Activated CD4-positive, alpha-beta T cell treated with anti-CD3 and anti-CD28 coated beads, Interleukin-2, amount 50 U/mL, for 24 hours (primary cell): ENCODE data around the gene ZSCAN5A.
"Not testable (repeated sequence)": the region's sequence is repeated elsewhere in the genome, so short reads cannot be mapped to it uniquely, and the experiment has no call there.

Experiments
- DNase-seq, 2 donors: peaks; one replicate each; pipeline ENCODE4 v3.0.0-alpha.2; 2020; ENCODE audit warnings: low read depth in 1 of 2, low spot score in 1 of 2

Gene ZSCAN5A

GRCh38 chr19:56217039-56217949, 97.3 kb downstream of the ZSCAN5A start:
- no peak for DNase-seq

GRCh38 chr19:56211718-56212117, 102.9 kb downstream of the ZSCAN5A start:
- no peak for DNase-seq

- DNase-seq, result not testable (repeated sequence)
Measured at GRCh38 chr19:56210036-56210435, 104.6 kb downstream of the ZSCAN5A start.

- no peak for DNase-seq
Measured at GRCh38 chr19:56209091-56209490, 105.5 kb downstream of the ZSCAN5A start.

GRCh38 chr19:56207581-56207980, 107.1 kb downstream of the ZSCAN5A start:
- not testable (repeated sequence) for DNase-seq

GRCh38 chr19:56201973-56202372, 112.7 kb downstream of the ZSCAN5A start, which contains the start of gene ZSCAN5C:
Gene ZSCAN5C (plus strand): TSS chr19:56202273. CDS start chr19:56205914, 3,641 bp downstream.
- no peak for DNase-seq

- DNase-seq, result no peak
Measured at GRCh38 chr19:56199687-56200086, 115.0 kb downstream of the ZSCAN5A start.

GRCh38 chr19:56197646-56198045, 117.0 kb downstream of the ZSCAN5A start, which contains the start of gene ZSCAN5B:
Gene ZSCAN5B (minus strand): TSS chr19:56197783. CDS start chr19:56193052, 4,731 bp downstream.
- not testable (repeated sequence) for DNase-seq

- DNase-seq, result no peak
Measured at GRCh38 chr19:56193981-56194640, 120.5 kb downstream of the ZSCAN5A start.

- no peak for DNase-seq
Measured at GRCh38 chr19:56191711-56192110, 122.9 kb downstream of the ZSCAN5A start.

- DNase-seq, result no peak
Measured at GRCh38 chr19:56191115-56191514, 123.5 kb downstream of the ZSCAN5A start.

- no peak for DNase-seq
Measured at GRCh38 chr19:56189785-56190184, 124.9 kb downstream of the ZSCAN5A start.

GRCh38 chr19:56177564-56178243, 136.9 kb downstream of the ZSCAN5A start:
- DNase-seq, result no peak

- no peak for DNase-seq
Measured at GRCh38 chr19:56176881-56177280, 137.8 kb downstream of the ZSCAN5A start.

- DNase-seq, result not testable (repeated sequence)
Measured at GRCh38 chr19:56176310-56176709, 138.3 kb downstream of the ZSCAN5A start.

- DNase-seq, result not testable (repeated sequence)
Measured at GRCh38 chr19:56175861-56176307, 138.8 kb downstream of the ZSCAN5A start, which contains the start of gene GALP. Gene GALP (plus strand): TSS chr19:56176008. CDS start chr19:56177109, 1,101 bp downstream.

- DNase-seq, result no peak
Measured at GRCh38 chr19:56174550-56174949, 140.1 kb downstream of the ZSCAN5A start.

- no peak for DNase-seq
Measured at GRCh38 chr19:56174086-56174485, 140.6 kb downstream of the ZSCAN5A start.
